IMR-90 (cell line): ENCODE data around the gene RDH16. TPM values are rescaled to one million over a fixed set of nuclear protein-coding genes. Genes with fewer than 3 reads are reported as not detected.

ENCODE experiments used
- ATAC-seq: fragments of 200-7000 bp; cut with Tn5 transposase; 2 replicates; pipeline ENCODE4 v1.9.1; 2020; ENCODE audit warnings: low read depth, mild to moderate bottlenecking, moderate library complexity
- BruUV-seq: library from RNA; stranded (reverse); fragments of 400-500 nt; replicated peaks from 2 replicates; lab custom pipeline; 2021; lab: Mats Ljungman, UMichigan
- CTCF ChIA-PET: fragments of 300-600 bp; formaldehyde crosslinking; extraction: SDS; loops from one replicate; lab custom pipeline; 2021; ENCODE audit warnings: antibody characterized with exemption; lab: Yijun Ruan, JAX
- POLR2A ChIA-PET: fragments of 300-600 bp; sonication (Branson Sonifier 250); formaldehyde crosslinking; loops from one replicate; lab custom pipeline; 2022; ENCODE audit warnings: antibody characterized with exemption; ENCODE audit not compliant: unreplicated experiment; lab: Charles Lee
- DNase-seq: peaks from one replicate; pipeline ENCODE4 v3.0.0; 2013
- H2AFZ ChIP-seq: replicated peaks from 2 replicates; pipeline ENCODE3; 2013; ENCODE audit warnings: low read length, mild to moderate bottlenecking; ENCODE audit not compliant: poor library complexity
- H2AK5ac ChIP-seq: 2 replicates; pipeline ENCODE4 v1.6.1; 2013; ENCODE audit warnings: low read depth, low read length, inconsistent platforms
- H2AK9ac ChIP-seq: replicated peaks from 2 replicates; pipeline ENCODE3; 2013; ENCODE audit warnings: mild to moderate bottlenecking, low read depth, low read length, moderate library complexity; ENCODE audit not compliant: poor library complexity
- H2BK120ac ChIP-seq: 2 replicates; pipeline ENCODE4 v1.6.1; 2013; ENCODE audit warnings: low read depth, low read length, inconsistent platforms
- H2BK15ac ChIP-seq: 3 replicates; pipeline ENCODE4 v1.6.1; 2013; ENCODE audit warnings: low read depth, low read length, inconsistent platforms
- H2BK20ac ChIP-seq: 2 replicates; pipeline ENCODE4 v1.6.1; 2013; ENCODE audit warnings: low read depth, mild to moderate bottlenecking, inconsistent platforms, low read length, moderate library complexity
- H2BK5ac ChIP-seq: 2 replicates; pipeline ENCODE4 v1.6.1; 2013; ENCODE audit warnings: mild to moderate bottlenecking, low read depth, low read length, inconsistent platforms; ENCODE audit not compliant: poor library complexity, severe bottlenecking
- H3K14ac ChIP-seq: replicated peaks from 2 replicates; pipeline ENCODE4 v1.6.1; 2013; ENCODE audit warnings: low read depth, low read length, inconsistent platforms
- H3K18ac ChIP-seq: 2 replicates; pipeline ENCODE4 v1.6.1; 2013; ENCODE audit warnings: low read depth, low read length, control low read depth
- H3K23ac ChIP-seq: 2 replicates; pipeline ENCODE4 v1.6.1; 2013; ENCODE audit warnings: low read depth, low read length, inconsistent platforms
- H3K27ac ChIP-seq: 2 replicates; pipeline ENCODE4 v1.5.1; 2013; ENCODE audit warnings: mild to moderate bottlenecking, control low read depth, low read length; ENCODE audit not compliant: insufficient read depth
- H3K27me3 ChIP-seq: 2 replicates; pipeline ENCODE4 v1.6.1; 2013; ENCODE audit warnings: low read length; ENCODE audit not compliant: control insufficient read depth, insufficient read depth
- H3K36me3 ChIP-seq: 2 replicates; pipeline ENCODE4 v1.6.1; 2013; ENCODE audit warnings: low read length, mixed read lengths; ENCODE audit not compliant: control insufficient read depth, insufficient read depth
- H3K4ac ChIP-seq: 2 replicates; pipeline ENCODE4 v1.6.1; 2013; ENCODE audit warnings: low read depth, low read length, inconsistent platforms
- H3K4me1 ChIP-seq: 2 replicates; pipeline ENCODE4 v1.6.1; 2013; ENCODE audit warnings: low read length, mixed read lengths; ENCODE audit not compliant: control insufficient read depth, insufficient read depth
- H3K4me2 ChIP-seq: 2 replicates; pipeline ENCODE4 v1.6.1; 2013; ENCODE audit warnings: low read depth, mild to moderate bottlenecking, control low read depth, low read length, moderate library complexity
- H3K4me3 ChIP-seq: 2 replicates; pipeline ENCODE4 v1.5.1; 2013; ENCODE audit warnings: low read depth, mild to moderate bottlenecking, control low read depth, low read length, moderate library complexity; ENCODE audit not compliant: insufficient read depth
- H3K56ac ChIP-seq: 2 replicates; pipeline ENCODE4 v1.6.1; 2013; ENCODE audit warnings: low read length, inconsistent platforms; ENCODE audit not compliant: insufficient read depth; ENCODE audit errors: extremely low read depth
- H3K79me1 ChIP-seq, 2 experiments: 2 replicates each; pipeline ENCODE4 v1.6.1; 2013; ENCODE audit warnings: low read length in 2 of 2, inconsistent platforms in 1 of 2, low read depth in 1 of 2
- H3K9ac ChIP-seq: 2 replicates; pipeline ENCODE4 v1.6.1; 2013; ENCODE audit warnings: low read depth, low read length, control low read depth
- H3K9me1 ChIP-seq: 2 replicates; pipeline ENCODE4 v1.6.1; 2013; ENCODE audit warnings: low read length, inconsistent platforms; ENCODE audit not compliant: insufficient read depth
- H3K9me3 ChIP-seq: 2 replicates; pipeline ENCODE4 v1.6.1; 2013; ENCODE audit warnings: low read length; ENCODE audit not compliant: control insufficient read depth, insufficient read depth
- H4K20me1 ChIP-seq: 2 replicates; pipeline ENCODE4 v1.6.1; 2013; ENCODE audit warnings: low read length, inconsistent platforms; ENCODE audit not compliant: insufficient read depth
- H4K5ac ChIP-seq: 2 replicates; pipeline ENCODE4 v1.6.1; 2013; ENCODE audit warnings: mild to moderate bottlenecking, low read depth, low read length, control low read depth
- H4K8ac ChIP-seq, 2 experiments: 2 replicates each; pipeline ENCODE4 v1.6.1; 2013; ENCODE audit warnings: low read depth in 2 of 2, low read length in 2 of 2, control low read depth in 1 of 2, inconsistent platforms in 1 of 2
- H4K91ac ChIP-seq: 2 replicates; pipeline ENCODE4 v1.6.1; 2013; ENCODE audit warnings: low read depth, low read length, inconsistent platforms; ENCODE audit not compliant: insufficient read depth
- CEBPB ChIP-seq: IDR thresholded peaks from 2 replicates; pipeline ENCODE4 v1.6.1; 2012; ENCODE audit warnings: low read depth, low read length, improper control_type of control experiment
- CHD1 ChIP-seq: IDR thresholded peaks from 2 replicates; pipeline ENCODE4 v1.6.1; 2012; ENCODE audit warnings: low read depth, low read length, improper control_type of control experiment
- MAFK ChIP-seq: IDR thresholded peaks from 2 replicates; pipeline ENCODE4 v1.6.1; 2012; ENCODE audit warnings: low read depth, low read length, improper control_type of control experiment
- MAZ ChIP-seq: IDR thresholded peaks from 2 replicates; pipeline ENCODE4 v1.6.1; 2012; ENCODE audit warnings: low read depth, mild to moderate bottlenecking, low read length, improper control_type of control experiment, moderate library complexity, borderline replicate concordance
- MXI1 ChIP-seq: IDR thresholded peaks from 2 replicates; pipeline ENCODE4 v1.6.1; 2012; ENCODE audit warnings: low read depth, mild to moderate bottlenecking, low read length, moderate library complexity, borderline replicate concordance
- NFE2L2 ChIP-seq: fragments of 150-350 bp; IDR thresholded peaks from 2 replicates; pipeline ENCODE4 v1.6.1; 2016; ENCODE audit warnings: low read depth, mild to moderate bottlenecking, low read length
- POLR2A ChIP-seq: IDR thresholded peaks from 2 replicates; pipeline ENCODE4 v1.6.1; 2012; ENCODE audit warnings: mild to moderate bottlenecking, low read depth, low read length
- RAD21 ChIP-seq: IDR thresholded peaks from 2 replicates; pipeline ENCODE4 v1.6.1; 2012; ENCODE audit warnings: low read length, improper control_type of control experiment
- RCOR1 ChIP-seq: IDR thresholded peaks from 2 replicates; pipeline ENCODE4 v1.6.1; 2012; ENCODE audit warnings: mild to moderate bottlenecking, low read length, improper control_type of control experiment; ENCODE audit not compliant: insufficient replicate concordance
- RFX5 ChIP-seq: IDR thresholded peaks from 2 replicates; pipeline ENCODE4 v1.8.0; 2012; ENCODE audit warnings: low read depth, mild to moderate bottlenecking, low read length, moderate library complexity
- SMC3 ChIP-seq: fragments of 150-350 bp; IDR thresholded peaks from 2 replicates; pipeline ENCODE4 v1.6.1; 2016; ENCODE audit warnings: low read depth, mild to moderate bottlenecking, antibody characterized with exemption, low read length, moderate library complexity
- WGBS, 2 experiments: methylation state at CpG; one replicate each; pipeline versions ENCODE4 v1.1.5 to v1.1.7; 2013; ENCODE audit warnings: missing lambda C conversion rate in 2 of 2; ENCODE audit not compliant: insufficient read length in 1 of 2; ENCODE audit errors: extremely low coverage in 2 of 2; 5-methylcytosine and 5-hydroxymethylcytosine counted together
- dilution Hi-C: fragments of 300-500 bp; cut with HindIII; formaldehyde crosslinking; loops from one replicate; pipeline ENCODE4 v1.14.3; 2018; ENCODE audit warnings: low sequenced_read_pairs; ENCODE audit not compliant: unreplicated experiment
- in situ Hi-C: fragments of 300-500 bp; cut with MboI; formaldehyde crosslinking; loops from 3 replicates; pipeline ENCODE4 v1.14.3; 2019; ENCODE audit warnings: low sequenced_read_pairs, inconsistent platforms, mixed read lengths
- intact Hi-C: fragments of 100-400 bp; cut with micrococcal nuclease; formaldehyde crosslinking; loops from 2 replicates; pipeline ENCODE4 v1.10.0; 2022
- polyA plus RNA-seq, 3 experiments: library from polyadenylated mRNA; depleted of rRNA; stranded (reverse); fragments of >200 nt; gene quantifications; 2 replicates each; pipeline ENCODE4 v1.2.3, GENCODE V29; 2012; ENCODE audit warnings: low replicate concordance in 1 of 3
- total RNA-seq: library from RNA; depleted of rRNA; stranded (reverse); fragments of >200 nt; gene quantifications from 2 replicates; pipeline ENCODE4 v1.2.3, GENCODE V29; 2012
- TF ChIP-seq, protein P1 (sequence below): fragments of 150-350 bp; IDR thresholded peaks from 2 replicates; pipeline ENCODE4 v1.6.1; 2017; ENCODE audit warnings: mild to moderate bottlenecking, antibody characterized with exemption, low read length, low read depth
- TF ChIP-seq, protein P2 (sequence below): fragments of 150-350 bp; IDR thresholded peaks from 2 replicates; pipeline ENCODE4 v1.6.1; 2016; ENCODE audit warnings: low read depth, mild to moderate bottlenecking, low read length, moderate library complexity, borderline replicate concordance
- TF ChIP-seq, protein P3 (sequence below): conservative IDR thresholded peaks from 2 replicates; pipeline ENCODE4 v1.5.1; 2012; ENCODE audit warnings: mild to moderate bottlenecking, low read depth, low read length, improper control_type of control experiment

The RDH16 gene
- total and polyA plus RNA-seq, 2 of the 4 experiments (the other 2 are of a cell fraction): not detected

DNA sequence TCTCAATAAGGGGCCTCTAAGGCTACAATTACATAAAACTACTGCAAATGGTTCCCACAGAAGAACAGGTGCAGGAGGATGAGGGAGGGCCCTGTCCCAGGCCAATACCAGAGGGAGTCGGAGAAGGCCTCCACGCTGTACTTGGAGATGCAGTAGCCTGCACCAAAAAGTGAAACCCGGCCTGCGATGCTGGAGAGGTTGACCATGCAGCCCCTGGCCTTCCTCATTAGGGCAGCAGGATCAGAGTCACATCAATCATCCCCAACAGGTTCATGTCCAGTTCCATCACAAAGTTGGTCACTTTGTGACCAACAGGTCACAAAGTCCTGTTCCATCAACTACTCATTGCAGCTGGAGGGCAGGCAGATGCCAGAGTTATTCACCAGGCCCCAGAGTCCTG is 26.0 kb upstream of the RDH16 start:
- TF ChIP-seq, protein P1, sequence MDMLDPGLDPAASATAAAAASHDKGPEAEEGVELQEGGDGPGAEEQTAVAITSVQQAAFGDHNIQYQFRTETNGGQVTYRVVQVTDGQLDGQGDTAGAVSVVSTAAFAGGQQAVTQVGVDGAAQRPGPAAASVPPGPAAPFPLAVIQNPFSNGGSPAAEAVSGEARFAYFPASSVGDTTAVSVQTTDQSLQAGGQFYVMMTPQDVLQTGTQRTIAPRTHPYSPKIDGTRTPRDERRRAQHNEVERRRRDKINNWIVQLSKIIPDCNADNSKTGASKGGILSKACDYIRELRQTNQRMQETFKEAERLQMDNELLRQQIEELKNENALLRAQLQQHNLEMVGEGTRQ: no peak
- TF ChIP-seq CHD1: no peak
- no peak for TF ChIP-seq MXI1
- no peak for TF ChIP-seq NFE2L2
- TF ChIP-seq MAZ: no peak
- no peak for TF ChIP-seq RFX5
- TF ChIP-seq POLR2A: no peak
- TF ChIP-seq RCOR1: no peak
- TF ChIP-seq, protein P2, sequence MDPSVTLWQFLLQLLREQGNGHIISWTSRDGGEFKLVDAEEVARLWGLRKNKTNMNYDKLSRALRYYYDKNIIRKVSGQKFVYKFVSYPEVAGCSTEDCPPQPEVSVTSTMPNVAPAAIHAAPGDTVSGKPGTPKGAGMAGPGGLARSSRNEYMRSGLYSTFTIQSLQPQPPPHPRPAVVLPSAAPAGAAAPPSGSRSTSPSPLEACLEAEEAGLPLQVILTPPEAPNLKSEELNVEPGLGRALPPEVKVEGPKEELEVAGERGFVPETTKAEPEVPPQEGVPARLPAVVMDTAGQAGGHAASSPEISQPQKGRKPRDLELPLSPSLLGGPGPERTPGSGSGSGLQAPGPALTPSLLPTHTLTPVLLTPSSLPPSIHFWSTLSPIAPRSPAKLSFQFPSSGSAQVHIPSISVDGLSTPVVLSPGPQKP: no peak
- no peak for TF ChIP-seq SMC3
- no peak for TF ChIP-seq MAFK
- TF ChIP-seq RAD21: no peak
- TF ChIP-seq, protein P3, sequence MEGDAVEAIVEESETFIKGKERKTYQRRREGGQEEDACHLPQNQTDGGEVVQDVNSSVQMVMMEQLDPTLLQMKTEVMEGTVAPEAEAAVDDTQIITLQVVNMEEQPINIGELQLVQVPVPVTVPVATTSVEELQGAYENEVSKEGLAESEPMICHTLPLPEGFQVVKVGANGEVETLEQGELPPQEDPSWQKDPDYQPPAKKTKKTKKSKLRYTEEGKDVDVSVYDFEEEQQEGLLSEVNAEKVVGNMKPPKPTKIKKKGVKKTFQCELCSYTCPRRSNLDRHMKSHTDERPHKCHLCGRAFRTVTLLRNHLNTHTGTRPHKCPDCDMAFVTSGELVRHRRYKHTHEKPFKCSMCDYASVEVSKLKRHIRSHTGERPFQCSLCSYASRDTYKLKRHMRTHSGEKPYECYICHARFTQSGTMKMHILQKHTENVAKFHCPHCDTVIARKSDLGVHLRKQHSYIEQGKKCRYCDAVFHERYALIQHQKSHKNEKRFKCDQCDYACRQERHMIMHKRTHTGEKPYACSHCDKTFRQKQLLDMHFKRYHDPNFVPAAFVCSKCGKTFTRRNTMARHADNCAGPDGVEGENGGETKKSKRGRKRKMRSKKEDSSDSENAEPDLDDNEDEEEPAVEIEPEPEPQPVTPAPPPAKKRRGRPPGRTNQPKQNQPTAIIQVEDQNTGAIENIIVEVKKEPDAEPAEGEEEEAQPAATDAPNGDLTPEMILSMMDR: no peak
- TF ChIP-seq CEBPB: no peak
- dilution Hi-C loops: no loop called here
- H2AK9ac ChIP-seq: no peak overlapping the region
- H3K4me1 ChIP-seq: peaks cover 3% of the 10 kb centered on the region
- peaks cover 6% of the 10 kb centered on the region; the same call in 1 of the 2 replicates for H3K27me3 ChIP-seq
- H4K8ac ChIP-seq: no peak overlapping the region
- POLR2A ChIA-PET: no interaction called here
- H3K4me2 ChIP-seq: no peak overlapping the region
- no peaks in the 10 kb centered on the region for H3K9me3 ChIP-seq
- no peak for ATAC-seq
- H3K14ac ChIP-seq: no peak overlapping the region
- intact Hi-C loops: no loop called here
- no peak overlapping the region for H2AK5ac ChIP-seq
- no peak overlapping the region for H4K91ac ChIP-seq
- 56% methylated on average over 3 of the region's 4 CpGs; no CpG with 5 or more reads in 1 of the 2 experiments for WGBS, 2 experiments
- H2BK5ac ChIP-seq: no peak overlapping the region
- H3K36me3 ChIP-seq: no peaks in the 10 kb centered on the region
- no peak overlapping the region for H2BK20ac ChIP-seq
- H4K5ac ChIP-seq: no peak overlapping the region
- no TSS peak for BruUV-seq
- no peak overlapping the region for H3K4ac ChIP-seq
- no peak for DNase-seq
- no peak overlapping the region for H3K23ac ChIP-seq
- H2AFZ ChIP-seq: no peak overlapping the region
- H3K79me1 ChIP-seq: no peaks in the 10 kb centered on the region
- in situ Hi-C loops: loop anchor here (25.0 kb wide), 1 partner anchor 471 kb away; the partner anchor contains the start of gene RBMS2
- CTCF ChIA-PET: no interaction called here
- H3K9me1 ChIP-seq: no peaks in the 10 kb centered on the region
- H3K18ac ChIP-seq: no peak overlapping the region
- H3K27ac ChIP-seq: no peak overlapping the region
- H3K4me3 ChIP-seq: no peak overlapping the region
- no peak overlapping the region for H2BK15ac ChIP-seq
- H2BK120ac ChIP-seq: no peak overlapping the region
- no peak overlapping the region for H3K9ac ChIP-seq
- H3K56ac ChIP-seq: no peak overlapping the region
- H4K20me1 ChIP-seq: peaks cover 3% of the 10 kb centered on the region; the same call in 1 of the 2 replicates
